Testis (tissue), 3 donors: ENCODE measurements around the gene GPR82. TPM values are rescaled to one million over a fixed set of nuclear protein-coding genes. Genes with fewer than 3 reads are reported as not detected.

ENCODE experiments used
- DNase-seq: peaks from one replicate; pipeline ENCODE4 v3.0.0-alpha.2; 2019
- H3K27ac ChIP-seq, 2 donors: fragments of 200-600 bp; sonication (generic); one replicate each; pipeline ENCODE4 v1.5.1; 2019
- H3K27me3 ChIP-seq: fragments of 200-600 bp; sonication (generic); one replicate; pipeline ENCODE4 v1.5.1; 2019
- H3K36me3 ChIP-seq: fragments of 200-600 bp; sonication (generic); one replicate; pipeline ENCODE4 v1.5.1; 2017; ENCODE audit warnings: low read depth; ENCODE audit errors: missing control alignments
- H3K4me1 ChIP-seq: fragments of 200-600 bp; sonication (generic); one replicate; pipeline ENCODE4 v1.5.1; 2019
- H3K4me3 ChIP-seq, 2 donors: fragments of 200-600 bp; sonication (generic); one replicate each; pipeline ENCODE4 v1.5.1; 2017 to 2019
- H3K9me3 ChIP-seq: fragments of 200-600 bp; sonication (generic); one replicate; pipeline ENCODE4 v1.5.1; 2017
- POLR2A ChIP-seq: fragments of 450-650 bp; IDR thresholded peaks from one replicate; pipeline ENCODE4 v1.6.1; 2017; ENCODE audit warnings: antibody characterized with exemption, mild to moderate bottlenecking, moderate library complexity
- WGBS, 2 donors: methylation state at CpG; one replicate each; pipeline ENCODE4 v1.1.5; 2018; 5-methylcytosine and 5-hydroxymethylcytosine counted together
- intact Hi-C: fragments of 100-400 bp; cut with DNase I; formaldehyde crosslinking; loops from one replicate; pipeline ENCODE4 v1.15.1; 2023; ENCODE audit warnings: low total_unique reads
- polyA plus RNA-seq: library from polyadenylated mRNA; stranded (reverse); fragments of 350-450 nt; fragmentation: Illumina TruSeq; extraction: RNeasy Lipid Tissue Mini Kit (QIAGEN cat#74804); gene quantifications from one replicate; pipeline ENCODE4 v1.2.3, GENCODE V29; 2014; ENCODE audit warnings: low read depth, low replicate concordance; ENCODE audit not compliant: insufficient read depth
- total RNA-seq, 2 donors: library from RNA; depleted of rRNA; stranded (reverse); fragments of >200 nt; gene quantifications; one replicate each; pipeline ENCODE4 v1.2.3, GENCODE V29; 2016
- TF ChIP-seq, protein P1 (sequence below), 3 experiments: fragments of 450-650 bp in 2 of 3; fragments of 200-600 bp in 1 of 3; sonication (generic) in 1 of 3; IDR thresholded peaks; one replicate each; pipeline ENCODE4 v1.5.1; 2016 to 2019; ENCODE audit warnings: antibody characterized with exemption in 3 of 3, mild to moderate bottlenecking in 2 of 3, moderate library complexity in 1 of 3

Gene GPR82
- total and polyA plus RNA-seq, 3 donors from 2014 or later, result 0.16 to 0.31 TPM; not detected in 1

DNA sequence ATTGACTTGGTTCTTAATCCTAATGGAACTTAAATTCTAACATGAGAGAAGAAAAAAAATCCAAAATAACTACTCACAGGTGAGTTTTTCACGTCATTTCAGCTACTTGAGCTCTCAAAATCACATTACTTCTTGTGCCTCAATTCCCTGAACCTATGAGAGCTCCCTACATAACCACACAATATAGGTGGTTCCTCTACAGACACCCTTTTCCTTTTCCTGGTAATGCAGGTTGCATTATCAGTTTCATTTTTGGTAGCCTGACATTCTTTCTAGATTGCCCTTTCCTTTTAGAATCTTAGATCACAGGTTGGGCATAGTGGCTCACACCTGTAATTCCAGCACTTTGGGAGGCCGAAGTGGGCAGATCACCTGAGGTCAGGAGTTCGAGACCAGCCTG lies 31.0 kb upstream of the GPR82 start:
- Histone ChIP-seq H3K27ac (no peak overlapping the region), H3K4me1 (no peaks in the 10 kb centered on the region)

DNA sequence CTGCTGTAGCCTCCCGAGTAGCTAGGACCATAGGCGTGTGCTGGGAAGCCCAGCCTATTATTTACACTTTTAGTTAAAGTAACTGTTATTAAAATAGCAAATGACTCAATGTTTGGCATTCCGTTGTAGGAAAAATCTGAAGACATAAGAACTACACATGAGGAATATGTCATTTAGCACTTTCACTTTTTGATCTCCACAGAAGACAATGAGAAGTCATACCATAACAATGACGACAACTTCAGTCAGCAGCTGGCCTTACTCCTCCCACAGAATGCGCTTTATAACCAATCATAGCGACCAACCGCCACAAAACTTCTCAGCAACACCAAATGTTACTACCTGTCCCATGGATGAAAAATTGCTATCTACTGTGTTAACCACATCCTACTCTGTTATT lies 28.6 kb upstream of the GPR82 start:
- WGBS, 2 donors, result 87 to 93% methylated on average over 7 of the region's 7 CpGs
- no peak for TF ChIP-seq POLR2A
- TF ChIP-seq, protein P1, sequence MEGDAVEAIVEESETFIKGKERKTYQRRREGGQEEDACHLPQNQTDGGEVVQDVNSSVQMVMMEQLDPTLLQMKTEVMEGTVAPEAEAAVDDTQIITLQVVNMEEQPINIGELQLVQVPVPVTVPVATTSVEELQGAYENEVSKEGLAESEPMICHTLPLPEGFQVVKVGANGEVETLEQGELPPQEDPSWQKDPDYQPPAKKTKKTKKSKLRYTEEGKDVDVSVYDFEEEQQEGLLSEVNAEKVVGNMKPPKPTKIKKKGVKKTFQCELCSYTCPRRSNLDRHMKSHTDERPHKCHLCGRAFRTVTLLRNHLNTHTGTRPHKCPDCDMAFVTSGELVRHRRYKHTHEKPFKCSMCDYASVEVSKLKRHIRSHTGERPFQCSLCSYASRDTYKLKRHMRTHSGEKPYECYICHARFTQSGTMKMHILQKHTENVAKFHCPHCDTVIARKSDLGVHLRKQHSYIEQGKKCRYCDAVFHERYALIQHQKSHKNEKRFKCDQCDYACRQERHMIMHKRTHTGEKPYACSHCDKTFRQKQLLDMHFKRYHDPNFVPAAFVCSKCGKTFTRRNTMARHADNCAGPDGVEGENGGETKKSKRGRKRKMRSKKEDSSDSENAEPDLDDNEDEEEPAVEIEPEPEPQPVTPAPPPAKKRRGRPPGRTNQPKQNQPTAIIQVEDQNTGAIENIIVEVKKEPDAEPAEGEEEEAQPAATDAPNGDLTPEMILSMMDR (IDR thresholded peaks at IDR 0.05), result no peak
- intact Hi-C loops, result no loop called here

More for the DNA sequence above, 31.0 kb upstream of the GPR82 start:
- 93 to 97% methylated on average over 1 to 3 of the region's 3 CpGs for WGBS, 2 donors
- Histone ChIP-seq H3K27me3 (no peaks in the 10 kb centered on the region), H3K36me3 (no peaks in the 10 kb centered on the region), H3K4me3 (no peak overlapping the region), H3K9me3 (no peaks in the 10 kb centered on the region)
- no peak for DNase-seq
- intact Hi-C loops, result no loop called here
- TF ChIP-seq, protein P1 (IDR thresholded peaks at IDR 0.05), result no peak
- TF ChIP-seq POLR2A, result no peak

DNA sequence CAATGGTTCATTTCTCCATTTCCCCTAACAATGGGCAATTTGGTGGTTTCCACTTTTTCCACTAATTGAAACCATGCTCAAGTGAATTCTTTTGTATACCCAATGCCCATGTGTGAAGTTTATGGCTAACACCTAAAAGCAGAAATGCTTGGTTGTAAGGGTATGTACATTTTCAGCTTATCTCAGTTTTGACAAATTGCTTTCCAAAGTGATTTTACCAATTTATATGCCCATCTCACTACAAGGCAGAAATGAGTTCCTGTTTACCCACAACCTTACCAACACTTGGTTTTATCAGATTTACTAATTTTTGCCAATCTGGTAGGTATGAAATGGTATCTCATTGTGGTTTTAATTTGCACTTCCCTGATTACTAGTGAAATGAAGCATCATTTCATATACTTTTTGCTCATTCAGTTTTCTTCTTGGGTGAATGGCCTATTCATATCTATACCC lies 20.4 kb upstream of the GPR82 start:
- H3K36me3 ChIP-seq, result no peaks in the 10 kb centered on the region
- no peak overlapping the region for H3K27ac ChIP-seq
- H3K4me1 ChIP-seq, result no peaks in the 10 kb centered on the region
- TF ChIP-seq POLR2A, result no peak
- TF ChIP-seq, protein P1 (IDR thresholded peaks at IDR 0.05), result no peak
- intact Hi-C loops, result no loop called here
- no peaks in the 10 kb centered on the region for H3K9me3 ChIP-seq
- H3K4me3 ChIP-seq, result no peak overlapping the region
- no peaks in the 10 kb centered on the region for H3K27me3 ChIP-seq
- DNase-seq, result no peak

More for the DNA sequence above, 28.6 kb upstream of the GPR82 start:
- no peak overlapping the region for H3K27ac ChIP-seq
- H3K27me3 ChIP-seq, result no peaks in the 10 kb centered on the region
- no peak overlapping the region for H3K4me3 ChIP-seq
- H3K36me3 ChIP-seq, result no peaks in the 10 kb centered on the region
- DNase-seq, result no peak
- H3K9me3 ChIP-seq, result no peaks in the 10 kb centered on the region
- H3K4me1 ChIP-seq, result no peaks in the 10 kb centered on the region

DNA sequence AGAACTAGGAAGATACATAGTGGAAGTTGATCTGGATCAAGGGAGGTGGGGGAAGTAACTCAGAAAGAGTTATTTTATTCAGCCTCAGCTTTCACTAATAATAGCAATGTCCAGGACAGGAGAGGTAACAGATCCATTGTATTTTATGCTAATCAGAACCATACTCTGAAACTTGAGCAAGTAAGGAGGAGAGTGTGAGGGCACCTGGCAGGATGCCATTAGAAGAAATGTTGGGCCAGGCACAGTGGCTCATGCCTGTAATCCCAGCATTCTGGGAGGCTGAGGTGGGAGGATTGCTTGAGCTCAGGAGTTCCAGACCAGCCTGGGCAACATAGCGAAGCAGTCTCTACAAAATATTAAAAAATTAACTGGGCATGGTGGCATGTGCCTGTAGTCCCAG lies 18.9 kb upstream of the GPR82 start:
- WGBS, 2 donors, result 86% methylated on average over 1 of the region's 1 CpG; no CpG with 5 or more reads in 1 of the 2 donors
- H3K36me3 ChIP-seq, result no peaks in the 10 kb centered on the region
- no peak overlapping the region for H3K4me3 ChIP-seq
- no peaks in the 10 kb centered on the region for H3K27me3 ChIP-seq
- DNase-seq, result no peak
- H3K4me1 ChIP-seq, result no peaks in the 10 kb centered on the region
- H3K27ac ChIP-seq, result no peak overlapping the region
- H3K9me3 ChIP-seq, result no peaks in the 10 kb centered on the region
- TF ChIP-seq, protein P1 (IDR thresholded peaks at IDR 0.05), result no peak
- no peak for TF ChIP-seq POLR2A
- intact Hi-C loops, result no loop called here

DNA sequence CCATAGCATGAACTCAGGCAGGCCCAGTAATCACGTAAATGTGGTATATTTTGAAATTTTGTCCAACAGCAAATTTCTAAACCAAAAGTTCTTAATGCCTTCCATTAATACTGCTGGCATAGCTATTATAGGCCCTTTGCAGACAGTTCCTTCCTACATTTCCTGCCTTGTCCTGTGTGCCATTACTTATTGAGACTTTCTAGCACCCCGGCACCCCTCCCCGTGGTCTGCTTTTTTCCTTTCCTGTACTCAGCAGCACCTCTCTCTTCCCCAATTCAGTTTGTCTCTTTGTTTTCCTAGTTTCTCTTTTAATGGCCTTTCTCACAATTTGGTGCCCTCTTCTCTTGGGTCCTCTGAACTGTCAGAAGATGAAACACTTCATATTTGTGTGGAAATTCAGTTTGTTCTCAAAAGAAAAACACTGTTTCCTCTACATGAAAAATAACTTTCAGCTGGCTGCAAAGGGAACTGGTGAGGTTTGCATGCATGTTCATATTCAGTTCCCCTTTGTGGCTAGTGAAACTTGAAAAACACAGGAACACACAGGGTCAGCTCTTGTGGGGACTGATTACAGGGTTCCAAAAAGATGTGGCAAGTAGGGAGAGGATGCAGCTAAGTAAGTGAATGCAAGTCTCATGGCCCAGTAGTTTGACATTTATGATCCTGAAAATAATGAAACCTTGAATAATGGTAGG lies 18.2 kb upstream of the GPR82 start:
- Histone ChIP-seq H3K27ac (no peak overlapping the region), H3K9me3 (no peaks in the 10 kb centered on the region), H3K4me1 (no peaks in the 10 kb centered on the region), H3K36me3 (no peaks in the 10 kb centered on the region), H3K4me3 (no peak overlapping the region), H3K27me3 (no peaks in the 10 kb centered on the region)
- intact Hi-C loops, result no loop called here
- WGBS, 2 donors, result 62 to 72% methylated on average over 3 of the region's 3 CpGs
- TF ChIP-seq POLR2A, result no peak
- TF ChIP-seq, protein P1 (IDR thresholded peaks at IDR 0.05), result no peak
- DNase-seq, result no peak
